GM18511 (cell line): Measurements from ENCODE around the gene CCDC40.
A peak's percentile ranks its signal among the peaks of the same experiment; 100 is the strongest.

Experiments used
- ATAC-seq: cut with Tn5 transposase; IDR thresholded peaks from one replicate; pipeline ENCODE4 v1.9.1; 2021; ENCODE audit warnings: mild to moderate bottlenecking, moderate library complexity; ENCODE audit not compliant: unreplicated experiment

CCDC40 gene

GRCh38 chr17:80100035-80100323 is 63.5 kb downstream of the CCDC40 start:
- ATAC-seq, result no peak

- peak; percentile 78 for ATAC-seq
Measured at GRCh38 chr17:80101011-80101945, 64.8 kb downstream of the CCDC40 start, which contains the start of gene GAA. Gene GAA (plus strand): TSS chr17:80101581. CDS start chr17:80104587, 3,006 bp downstream.

- ATAC-seq, result peak; percentile 31
Measured at GRCh38 chr17:80101946-80102663, 65.7 kb downstream of the CCDC40 start.

- ATAC-seq, result no peak
Measured at GRCh38 chr17:80102664-80103448, 66.4 kb downstream of the CCDC40 start.

- no peak for ATAC-seq
Measured at GRCh38 chr17:80103449-80104085, 67.1 kb downstream of the CCDC40 start.

GRCh38 chr17:80104321-80104955 is 68.0 kb downstream of the CCDC40 start:
- no peak for ATAC-seq

GRCh38 chr17:80104956-80105375 is 68.5 kb downstream of the CCDC40 start:
- no peak for ATAC-seq

GRCh38 chr17:80105762-80106161 is 69.3 kb downstream of the CCDC40 start:
- ATAC-seq, result no peak

- ATAC-seq, result no peak
Measured at GRCh38 chr17:80106176-80106575, 69.7 kb downstream of the CCDC40 start.

GRCh38 chr17:80106751-80107150 is 70.3 kb downstream of the CCDC40 start:
- no peak for ATAC-seq

- ATAC-seq, result no peak
Measured at GRCh38 chr17:80107231-80108021, 71.0 kb downstream of the CCDC40 start.

GRCh38 chr17:80108036-80108971 is 71.9 kb downstream of the CCDC40 start:
- no peak for ATAC-seq

GRCh38 chr17:80109066-80109660 is 72.7 kb downstream of the CCDC40 start:
- ATAC-seq, result no peak

- no peak for ATAC-seq
Measured at GRCh38 chr17:80109713-80110446, 73.4 kb downstream of the CCDC40 start.

GRCh38 chr17:80110447-80110812 is 74.0 kb downstream of the CCDC40 start:
- no peak for ATAC-seq

GRCh38 chr17:80110927-80111701 is 74.7 kb downstream of the CCDC40 start:
- no peak for ATAC-seq
